HEK293 (cell line): ENCODE results near the gene TP53BP1.
A peak's percentile ranks its signal among the peaks of the same experiment; 100 is the strongest.

Experiments used
- CTCF ChIA-PET: fragments of 350-600 bp; formaldehyde crosslinking; extraction: SDS; loops from one replicate; lab custom pipeline; 2021; ENCODE audit warnings: antibody characterized with exemption; lab: Yijun Ruan, JAX
- POLR2A ChIA-PET: fragments of 300-600 bp; formaldehyde crosslinking; extraction: SDS; loops from one replicate; lab custom pipeline; 2020; ENCODE audit warnings: antibody characterized with exemption, inconsistent platforms; lab: Yijun Ruan, JAX
- H3K27ac ChIP-seq: fragments of 200-500 bp; sonication (Bioruptor generic); 2 replicates; pipeline ENCODE4 v1.5.1; 2014; ENCODE audit warnings: low read depth, low read length, control low read depth, inconsistent platforms; ENCODE audit errors: extremely low read depth
- H3K36me3 ChIP-seq, 2 experiments: fragments of 200-500 bp in 1 of 2; sonication (Bioruptor generic) in 1 of 2; 1 replicate in 1 of 2; 2 replicates in 1 of 2; pipeline ENCODE4 v1.5.1; 2014 to 2017; ENCODE audit warnings: inconsistent platforms in 2 of 2, low read length in 2 of 2; ENCODE audit not compliant: control insufficient read depth in 2 of 2, insufficient read depth in 1 of 2
- H3K4me1 ChIP-seq: fragments of 200-500 bp; sonication (Bioruptor generic); 2 replicates; pipeline ENCODE4 v1.5.1; 2014; ENCODE audit warnings: mild to moderate bottlenecking, low read length, inconsistent platforms; ENCODE audit not compliant: control insufficient read depth, insufficient read depth
- H3K4me3 ChIP-seq: 2 replicates; pipeline ENCODE4 v1.5.1; 2011; ENCODE audit warnings: low read depth, mild to moderate bottlenecking, control low read depth, low read length, moderate library complexity
- H3K9me3 ChIP-seq: fragments of 200-500 bp; sonication (Bioruptor generic); 2 replicates; pipeline ENCODE4 v1.5.1; 2014; ENCODE audit warnings: low read depth, low read length, inconsistent platforms; ENCODE audit not compliant: control insufficient read depth, insufficient read depth
- CTCF ChIP-seq: fragments of 450-650 bp; formaldehyde crosslinking; IDR thresholded peaks from 2 replicates; pipeline ENCODE4 v1.5.1; 2016; ENCODE audit warnings: missing biosample characterization, missing genetic modification characterization
- PRDM10 ChIP-seq: fragments of 450-650 bp; formaldehyde crosslinking; IDR thresholded peaks from 2 replicates; pipeline ENCODE4 v1.5.1; 2016; ENCODE audit warnings: missing biosample characterization, missing genetic modification characterization
- PRDM6 ChIP-seq: fragments of 450-650 bp; formaldehyde crosslinking; IDR thresholded peaks from 2 replicates; pipeline ENCODE4 v1.5.1; 2017; ENCODE audit warnings: missing biosample characterization, missing genetic modification characterization
- ZFP3 ChIP-seq: fragments of 450-650 bp; formaldehyde crosslinking; IDR thresholded peaks from 2 replicates; pipeline ENCODE4 v1.5.1; 2016; ENCODE audit warnings: low read depth, missing biosample characterization, missing genetic modification characterization
- ZFP69B ChIP-seq: fragments of 450-650 bp; formaldehyde crosslinking; IDR thresholded peaks from 2 replicates; pipeline ENCODE4 v1.5.1; 2016; ENCODE audit warnings: missing biosample characterization, missing genetic modification characterization
- ZNF48 ChIP-seq: fragments of 450-650 bp; formaldehyde crosslinking; IDR thresholded peaks from 2 replicates; pipeline ENCODE4 v1.5.1; 2016; ENCODE audit warnings: missing biosample characterization, missing genetic modification characterization
- ZNF623 ChIP-seq: fragments of 450-650 bp; formaldehyde crosslinking; IDR thresholded peaks from 2 replicates; pipeline ENCODE4 v1.5.1; 2016; ENCODE audit warnings: missing biosample characterization, missing genetic modification characterization
- ZNF624 ChIP-seq: fragments of 450-650 bp; formaldehyde crosslinking; IDR thresholded peaks from 2 replicates; pipeline ENCODE4 v1.5.1; 2017; ENCODE audit warnings: missing biosample characterization, missing genetic modification characterization
- ZNF645 ChIP-seq: fragments of 450-650 bp; formaldehyde crosslinking; IDR thresholded peaks from 2 replicates; pipeline ENCODE4; 2016; ENCODE audit warnings: missing biosample characterization, missing genetic modification characterization
- ZNF76 ChIP-seq: fragments of 450-650 bp; formaldehyde crosslinking; IDR thresholded peaks from 2 replicates; pipeline ENCODE4; 2016; ENCODE audit warnings: low read depth, missing biosample characterization, missing genetic modification characterization, borderline replicate concordance
- ZNF837 ChIP-seq: fragments of 450-650 bp; formaldehyde crosslinking; IDR thresholded peaks from 2 replicates; pipeline ENCODE4 v1.5.1; 2016; ENCODE audit warnings: missing biosample characterization, missing genetic modification characterization

TP53BP1 gene

GRCh38 chr15:43488790-43489189 lies 4.2 kb downstream of the TP53BP1 start (continued):
- TF ChIP-seq PRDM10 (tag by site-specific recombination) (no peak), ZFP3 (no peak)

- no peak overlapping the region for H3K27ac ChIP-seq
- no peaks in the 10 kb centered on the region for H3K4me1 ChIP-seq
- no peak overlapping the region for H3K4me3 ChIP-seq
- H3K9me3 ChIP-seq: no peaks in the 10 kb centered on the region
- CTCF ChIA-PET: no interaction called here
- TF ChIP-seq ZFP69B (tag by site-specific recombination) (no peak), PRDM6 (peak; percentile 21; the same call in 1 of the 2 replicates)
- H3K36me3 ChIP-seq: peaks cover 23 to 54% of the 10 kb centered on the region in 2 experiments
- POLR2A ChIA-PET: no interaction called here
These were observed 5.6 kb downstream of the TP53BP1 start for GRCh38 chr15:43487271-43487895.

- no peaks in the 10 kb centered on the region for H3K4me1 ChIP-seq
- H3K36me3 ChIP-seq: peaks cover 15 to 51% of the 10 kb centered on the region in 2 experiments; a peak in 2 of 3 replicates
- ChIA-PET POLR2A (no interaction called here), CTCF (interaction anchor here (1.1 kb wide), 1 partner anchor 29 kb away, joined by 4 read pairs; no protein-coding TSS in a partner anchor)
- H3K9me3 ChIP-seq: no peaks in the 10 kb centered on the region
- TF ChIP-seq ZNF645 (tag by site-specific recombination): no peak
- TF ChIP-seq ZNF48: no peak
- TF ChIP-seq ZNF623 (tag by site-specific recombination): peak; percentile 57
- TF ChIP-seq CTCF (tag by site-specific recombination): no peak
- TF ChIP-seq ZNF624 (tag by site-specific recombination): no peak
- TF ChIP-seq ZNF76: no peak
- no peak for TF ChIP-seq ZNF837
- no peak overlapping the region for H3K27ac ChIP-seq
- no peak overlapping the region for H3K4me3 ChIP-seq
These were observed 8.5 kb downstream of the TP53BP1 start for GRCh38 chr15:43484455-43484854.
